Activated CD4-positive, alpha-beta T cell treated with anti-CD3 and anti-CD28 coated beads, Interleukin-2, amount 50 U/mL, for 48 hours (primary cell): ENCODE results near the gene TCF7L1.
A peak's percentile ranks its signal among the peaks of the same experiment; 100 is the strongest.
"Not testable (repeated sequence)": the region's sequence is repeated elsewhere in the genome, so short reads cannot be mapped to it uniquely, and the experiment has no call there.

Experiments used
- DNase-seq, 2 experiments: peaks; one replicate each; pipeline ENCODE4 v3.0.0-alpha.2; 2020

TCF7L1 gene, protein sequence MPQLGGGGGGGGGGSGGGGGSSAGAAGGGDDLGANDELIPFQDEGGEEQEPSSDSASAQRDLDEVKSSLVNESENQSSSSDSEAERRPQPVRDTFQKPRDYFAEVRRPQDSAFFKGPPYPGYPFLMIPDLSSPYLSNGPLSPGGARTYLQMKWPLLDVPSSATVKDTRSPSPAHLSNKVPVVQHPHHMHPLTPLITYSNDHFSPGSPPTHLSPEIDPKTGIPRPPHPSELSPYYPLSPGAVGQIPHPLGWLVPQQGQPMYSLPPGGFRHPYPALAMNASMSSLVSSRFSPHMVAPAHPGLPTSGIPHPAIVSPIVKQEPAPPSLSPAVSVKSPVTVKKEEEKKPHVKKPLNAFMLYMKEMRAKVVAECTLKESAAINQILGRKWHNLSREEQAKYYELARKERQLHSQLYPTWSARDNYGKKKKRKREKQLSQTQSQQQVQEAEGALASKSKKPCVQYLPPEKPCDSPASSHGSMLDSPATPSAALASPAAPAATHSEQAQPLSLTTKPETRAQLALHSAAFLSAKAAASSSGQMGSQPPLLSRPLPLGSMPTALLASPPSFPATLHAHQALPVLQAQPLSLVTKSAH

GRCh38 chr2:85132834-85133637 is at the start of gene TCF7L1:
Gene TCF7L1, plus strand, starts transcription at chr2:85133392. Its CDS starts 293 bp downstream, at chr2:85133685.
- DNase-seq, result peak; percentile 39 to 52

DNA sequence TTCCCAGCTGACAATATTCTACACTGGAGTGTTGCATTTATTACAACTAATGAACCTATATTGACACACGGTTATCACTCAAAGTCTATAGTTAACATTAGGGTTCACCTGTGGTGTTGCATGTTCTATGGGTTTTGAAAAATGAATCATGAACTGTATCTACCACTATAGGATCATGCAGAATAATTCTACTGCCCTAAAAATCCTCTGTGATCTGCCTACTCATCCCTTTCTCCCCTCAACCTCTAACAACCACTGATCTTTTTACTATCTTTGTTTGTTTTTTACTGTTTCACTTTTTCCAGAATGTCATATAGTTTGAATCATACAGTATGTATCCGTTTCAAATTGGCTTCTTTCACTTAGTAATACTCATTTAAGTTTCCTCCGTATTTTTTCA is 47.6 kb upstream of the TCF7L1 start:
- DNase-seq, result no peak

DNA sequence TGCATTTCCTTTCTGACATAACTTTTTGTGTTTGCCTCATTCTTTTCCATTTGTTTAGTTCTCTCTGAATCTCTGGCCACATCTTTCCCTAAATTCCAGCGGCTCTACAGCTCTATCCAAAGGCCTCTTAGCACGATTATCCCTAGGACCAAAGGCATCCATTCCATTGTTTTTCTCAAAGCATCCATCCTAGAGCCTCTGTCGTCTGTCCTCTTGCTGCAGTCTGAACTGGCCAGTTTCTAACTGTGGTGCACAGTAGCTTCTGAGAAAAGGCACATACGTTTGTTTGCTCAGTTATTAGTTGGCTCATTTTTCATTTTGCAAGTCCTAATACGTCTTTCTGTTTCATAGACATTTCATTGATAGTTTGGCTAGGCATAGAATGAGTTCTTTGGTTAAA is 45.7 kb upstream of the TCF7L1 start:
- no peak for DNase-seq

DNA sequence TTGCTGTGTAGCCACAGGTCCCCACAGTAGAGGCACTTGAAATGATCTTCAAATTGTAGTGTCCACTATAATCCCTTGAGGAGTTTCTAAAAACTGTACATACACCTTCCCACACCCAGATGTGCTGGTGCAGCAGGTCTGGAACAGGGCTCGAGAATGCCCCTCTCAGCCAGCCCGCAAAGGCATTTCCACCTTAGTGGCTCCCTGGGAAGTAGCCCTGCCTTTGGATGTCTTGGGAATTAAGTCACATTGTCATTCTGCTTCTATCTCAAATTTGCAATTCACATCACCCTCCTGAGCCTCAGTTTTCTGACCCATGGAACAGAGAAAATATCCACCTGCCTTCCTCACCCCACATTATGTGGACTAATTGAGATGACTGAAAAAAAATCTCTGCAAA is 44.3 kb upstream of the TCF7L1 start:
- no peak for DNase-seq

- no peak for DNase-seq
Measured at GRCh38 chr2:85089585-85089984, 43.6 kb upstream of the TCF7L1 start.

DNA sequence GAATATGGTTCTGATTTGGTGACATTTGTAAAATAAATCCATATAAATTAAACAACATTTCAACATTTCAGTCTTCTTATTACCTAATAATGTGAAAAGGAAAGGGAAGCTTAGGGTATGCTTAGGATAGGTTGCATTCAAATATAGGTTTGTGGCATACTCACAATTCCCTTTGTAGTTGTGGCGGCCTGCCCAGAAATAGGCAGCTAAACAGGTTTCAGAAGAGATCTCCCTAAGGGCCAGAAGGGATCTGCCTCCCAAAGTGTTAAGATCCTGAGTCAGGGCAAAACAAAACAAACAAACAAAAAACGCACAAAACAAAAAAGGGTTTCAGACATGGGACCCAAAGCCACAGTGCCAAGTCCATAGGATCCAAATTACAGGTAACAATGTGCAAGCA is 41.4 kb upstream of the TCF7L1 start:
- no peak for DNase-seq

DNA sequence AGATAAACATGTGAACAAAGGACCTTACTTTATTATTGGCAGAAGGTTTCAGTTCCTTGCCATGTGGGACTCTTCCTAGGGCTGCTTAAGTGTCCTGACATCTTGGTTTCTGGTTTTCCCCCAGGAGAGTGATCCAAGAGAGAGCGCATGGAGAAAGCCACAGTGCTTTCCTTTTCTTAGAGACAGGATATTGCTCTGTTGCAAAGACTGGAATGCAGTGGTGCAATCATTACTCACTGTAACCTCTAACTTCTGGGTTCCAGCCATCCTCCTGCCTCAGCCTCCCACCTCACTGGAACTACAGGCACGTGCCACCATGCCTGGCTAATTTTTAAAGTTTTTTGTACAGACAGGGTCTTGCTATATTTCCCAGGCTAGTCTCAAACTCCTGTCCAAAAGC is 38.1 kb upstream of the TCF7L1 start:
- DNase-seq, result no peak

DNA sequence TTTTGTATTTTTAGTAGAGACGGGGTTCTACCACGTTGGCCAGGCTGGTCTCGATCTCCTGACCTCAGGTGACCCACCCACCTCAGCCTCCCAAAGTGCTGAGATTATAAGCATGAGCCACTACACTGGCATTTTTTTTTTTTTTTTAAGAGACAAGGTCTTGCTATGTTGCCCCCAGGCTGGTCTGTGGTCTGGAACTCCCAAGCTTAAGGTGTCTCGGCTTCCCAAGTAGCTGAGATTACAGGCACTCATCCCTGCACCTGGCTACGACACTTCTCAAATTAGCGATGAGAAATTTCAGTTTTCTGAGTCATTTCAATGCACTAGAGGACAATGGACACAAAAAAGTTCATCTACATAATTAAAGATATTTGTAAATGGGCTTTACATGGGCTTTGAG is 36.6 kb upstream of the TCF7L1 start:
- DNase-seq, result no peak

DNA sequence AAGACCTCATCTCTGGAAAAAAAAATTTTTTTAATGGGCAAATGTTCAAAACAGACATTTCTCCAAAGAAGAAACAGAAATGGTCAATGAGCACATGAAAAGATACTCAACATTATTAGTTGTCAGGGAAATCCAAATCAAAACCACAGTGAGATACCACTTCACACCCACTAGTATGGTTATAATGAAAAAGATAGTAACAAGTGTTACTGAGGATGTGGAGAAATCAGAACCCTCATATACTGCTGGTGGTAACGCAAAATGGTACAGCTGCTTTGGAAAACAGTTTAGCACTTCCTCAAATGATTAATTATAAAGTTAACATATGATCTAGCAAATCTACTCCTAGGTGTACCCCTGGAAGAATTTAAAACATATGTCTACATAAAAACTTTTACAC is 29.0 kb upstream of the TCF7L1 start:
- no peak for DNase-seq

DNA sequence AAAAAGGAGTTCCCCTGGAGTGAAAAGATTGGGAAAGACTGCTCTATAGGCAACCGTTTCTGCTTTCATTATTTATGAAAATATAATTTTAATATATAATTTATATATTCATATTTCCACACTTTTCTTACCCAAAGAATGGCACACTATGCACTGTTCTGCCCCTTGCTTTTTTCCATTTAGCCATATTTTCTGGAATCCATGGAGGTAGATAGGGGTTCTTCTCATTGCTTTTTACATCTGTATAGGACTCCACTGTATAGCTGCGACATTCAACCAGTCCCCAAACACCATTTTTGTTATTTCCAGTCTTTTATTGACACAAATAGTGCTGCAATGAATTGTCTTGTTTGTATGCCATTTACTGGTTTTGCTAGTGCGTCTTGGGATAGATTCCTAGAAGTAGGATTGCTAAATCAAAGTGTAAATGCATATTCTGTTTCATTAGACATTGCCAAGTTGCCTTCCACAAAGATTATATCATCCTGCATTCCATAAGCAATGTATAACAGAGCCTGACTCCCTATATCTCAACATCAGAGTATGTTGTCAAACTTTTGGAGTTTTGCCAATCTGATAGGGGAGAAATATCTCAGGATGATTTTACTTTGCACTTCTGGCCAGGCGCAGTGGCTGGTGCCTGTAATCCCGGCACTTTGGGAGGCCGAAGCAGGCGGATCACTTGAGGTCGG is 26.6 kb upstream of the TCF7L1 start:
- no peak for DNase-seq

DNA sequence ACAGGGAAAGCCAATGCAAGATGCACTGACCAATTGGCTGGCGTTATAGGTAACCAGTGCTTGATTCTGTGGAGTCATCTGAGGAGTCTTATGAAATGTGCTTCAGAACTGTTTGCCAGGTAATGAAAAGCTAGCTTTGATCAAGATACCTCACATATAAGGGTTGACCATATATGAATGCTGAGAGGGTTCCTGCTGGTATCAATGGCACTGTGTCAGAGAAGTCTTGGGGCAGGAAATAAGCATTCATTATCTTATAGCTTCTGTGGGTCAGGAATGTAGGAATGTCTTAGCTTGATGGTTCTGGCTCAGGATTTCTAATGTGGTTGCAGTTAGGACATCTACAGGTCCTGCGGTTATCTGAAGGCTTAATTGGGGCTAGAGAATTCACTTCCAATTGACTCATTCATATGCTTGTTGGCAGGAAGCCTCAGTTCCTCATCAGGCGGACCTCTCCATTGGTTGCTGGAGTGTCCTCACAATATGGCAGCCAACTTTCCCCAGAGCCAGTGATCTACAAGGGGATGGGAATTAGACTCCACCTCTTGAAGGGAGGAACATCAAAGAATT is 22.1 kb upstream of the TCF7L1 start:
- DNase-seq, result no peak

DNA sequence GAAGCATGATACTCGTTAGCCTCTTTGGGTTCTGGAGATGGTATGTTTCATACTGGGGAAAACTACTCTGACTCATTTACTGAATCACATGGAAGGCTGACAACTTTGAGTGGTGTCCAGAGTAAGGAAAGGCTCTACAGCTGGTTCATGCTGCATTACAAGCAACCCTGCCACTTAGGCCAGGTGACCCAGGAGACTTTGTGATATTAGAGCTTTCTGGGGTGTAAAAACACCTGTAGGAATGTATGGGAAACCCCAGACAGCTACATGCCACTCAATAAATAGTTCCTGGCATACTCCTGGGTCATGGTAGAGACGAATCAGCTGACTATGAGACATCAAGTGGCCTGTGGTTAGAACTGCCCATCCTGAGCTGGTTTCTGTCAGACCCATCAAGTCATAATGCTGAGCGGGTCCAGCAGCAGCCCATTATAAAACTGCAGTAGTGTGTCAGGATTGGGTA is 21.3 kb upstream of the TCF7L1 start:
- no peak for DNase-seq

GRCh38 chr2:85112906-85113625 is 20.1 kb upstream of the TCF7L1 start:
- DNase-seq, result no peak

GRCh38 chr2:85114586-85115330 is 18.4 kb upstream of the TCF7L1 start:
- DNase-seq, result no peak

GRCh38 chr2:85116207-85116606 is 17.0 kb upstream of the TCF7L1 start:
- no peak for DNase-seq

DNA sequence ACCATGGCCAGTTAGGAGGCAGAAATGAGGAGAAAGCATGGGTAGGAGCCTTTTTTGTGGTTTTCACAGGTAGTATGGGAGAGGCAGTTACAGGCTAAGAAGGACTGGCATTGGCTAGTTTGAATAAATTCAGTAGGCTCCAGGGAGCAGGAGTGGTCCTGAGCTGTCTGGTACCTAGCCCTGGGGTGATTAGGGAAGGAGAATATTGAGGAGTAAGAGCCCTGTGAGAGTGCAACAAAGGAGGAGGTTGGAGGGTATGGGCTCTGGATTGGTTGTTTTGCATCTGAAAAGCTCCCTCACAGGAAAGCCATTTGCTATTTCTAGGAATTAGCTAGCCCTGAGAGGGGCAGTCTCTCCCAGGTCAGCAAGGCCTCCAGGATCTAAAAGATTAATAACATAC is 13.3 kb upstream of the TCF7L1 start:
- DNase-seq, result no peak

DNA sequence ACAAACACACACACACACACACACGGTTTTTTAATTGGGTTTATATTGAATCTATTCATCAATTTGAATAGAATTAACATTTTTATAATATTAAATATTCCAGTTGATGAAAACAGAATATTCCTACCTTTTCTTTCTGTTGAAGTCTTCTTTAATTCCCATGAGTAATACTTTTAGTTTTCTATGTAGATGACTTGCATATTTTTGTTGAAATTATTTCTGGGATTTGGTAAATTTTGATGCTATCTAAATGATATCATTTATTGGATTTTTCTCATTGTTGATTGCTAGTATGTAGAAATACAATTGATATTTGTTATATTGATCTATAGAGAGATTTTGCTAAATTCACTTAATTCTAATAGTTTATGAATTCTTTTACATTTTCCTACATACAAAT is 12.8 kb upstream of the TCF7L1 start:
- no peak for DNase-seq

DNA sequence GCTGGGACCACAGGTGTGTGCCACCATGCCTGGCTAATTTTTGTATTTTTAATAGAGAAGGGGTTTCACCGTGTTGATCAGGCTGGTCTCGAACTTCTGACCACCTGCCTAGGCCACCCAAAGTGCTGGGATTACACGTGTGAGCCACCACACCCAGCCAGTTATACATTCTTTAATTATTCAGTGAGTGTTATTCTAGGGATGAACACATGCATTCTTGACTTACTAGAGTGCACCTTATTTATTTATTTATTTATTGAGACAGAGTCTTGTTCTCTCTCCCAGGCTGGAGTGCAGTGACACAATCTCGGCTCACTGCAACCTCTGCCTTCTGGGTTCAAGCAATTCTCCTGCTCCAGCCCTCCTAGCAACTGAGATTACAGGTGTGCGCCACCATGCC is 6.7 kb upstream of the TCF7L1 start:
- not testable (repeated sequence) for DNase-seq

GRCh38 chr2:85129861-85130260 is 3.3 kb upstream of the TCF7L1 start:
- no peak for DNase-seq

- no peak for DNase-seq
Measured at GRCh38 chr2:85130407-85130806, 2.8 kb upstream of the TCF7L1 start.

DNA sequence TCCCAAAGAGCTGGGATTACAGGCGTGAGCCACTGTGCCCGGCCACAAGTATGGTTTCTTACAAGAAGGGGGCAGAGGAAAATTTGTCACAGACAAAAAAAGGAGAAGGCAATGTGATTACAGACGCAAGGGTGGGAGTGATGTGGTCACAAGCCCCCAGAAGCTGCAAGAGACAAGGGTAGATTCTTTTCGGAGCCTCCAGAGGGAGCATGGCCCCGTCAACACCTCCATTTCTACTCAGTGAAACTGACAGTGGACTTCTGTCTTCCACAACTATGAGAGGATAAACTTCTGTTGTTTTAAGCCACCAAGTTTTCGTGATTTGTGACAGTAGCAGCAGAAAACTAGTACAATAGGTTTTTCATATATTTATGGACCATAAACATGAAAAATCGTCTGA is 2.1 kb upstream of the TCF7L1 start:
- no peak for DNase-seq
